Right ventricle myocardium inferior (tissue), 1 donor: ENCODE measurements around the gene C6orf62. TPM values are rescaled to one million over a fixed set of nuclear protein-coding genes. Genes with fewer than 3 reads are reported as not detected.

Experiments
- ATAC-seq: fragments of 200-7000 bp; cut with Tn5 transposase; one replicate; pipeline ENCODE4 v1.9.1; 2020; ENCODE audit warnings: mild to moderate bottlenecking, moderate library complexity
- DNase-seq: peaks from one replicate; pipeline ENCODE4 v3.0.0; 2021; ENCODE audit errors: missing footprints
- intact Hi-C: fragments of 100-400 bp; cut with DNase I; formaldehyde crosslinking; loops from one replicate; pipeline ENCODE4 v1.11.0; 2022
- total RNA-seq: library from RNA; stranded (reverse); fragmentation: NEBNext Ultra II Directional; extraction: Animal tissue kit (Norgen Biotek cat#: 25700); gene quantifications from one replicate; pipeline ENCODE4 v1.2.1, GENCODE V29; 2021
- donor health status: DM: no; HTN: yes; CAD: no; lungs with severe emphysema.

Gene C6orf62
- total RNA-seq, 1 donor from 2014 or later: 43.2 TPM

DNA sequence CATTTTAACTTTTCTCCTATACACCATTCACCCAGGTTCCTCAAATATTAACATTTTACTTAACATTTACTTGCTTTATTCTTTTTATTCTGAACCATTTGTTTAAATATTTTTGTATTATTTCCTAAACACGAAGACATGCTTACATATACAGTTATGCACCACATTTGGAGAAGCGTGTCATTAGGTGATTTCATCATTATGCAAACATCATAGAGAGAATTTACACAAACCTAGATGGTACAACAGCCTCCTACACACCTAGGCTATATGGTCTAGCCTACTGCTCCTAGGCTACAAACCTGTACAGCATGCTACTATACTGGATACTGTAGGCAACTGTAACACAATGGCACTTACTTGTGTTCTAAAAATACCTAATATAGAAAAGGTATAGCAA, 58.8 kb downstream of the C6orf62 start:
- intact Hi-C loops: no loop called here
- ATAC-seq: no peak
- DNase-seq: no peak

DNA sequence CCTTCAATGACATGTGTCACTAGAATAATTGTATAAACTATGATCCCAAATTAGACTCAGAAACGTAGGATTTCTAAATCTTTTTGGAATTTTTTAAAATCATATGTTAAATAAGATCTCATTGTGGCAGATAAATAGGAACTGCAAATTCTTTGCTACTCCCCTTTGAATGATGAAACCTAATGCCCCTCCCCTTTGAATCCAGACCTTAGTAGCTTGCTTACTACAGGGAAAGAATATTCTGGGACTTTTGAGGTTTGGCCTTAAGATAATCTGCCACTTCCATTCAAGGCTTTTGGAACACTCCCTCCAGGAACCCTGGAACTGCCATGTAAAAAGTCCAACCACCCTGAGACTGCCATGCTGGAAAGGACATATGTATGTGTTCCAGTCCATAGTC, 59.4 kb downstream of the C6orf62 start:
- no peak for ATAC-seq
- DNase-seq: no peak
- intact Hi-C loops: no loop called here

- intact Hi-C loops: no loop called here
- ATAC-seq (no peak), DNase-seq (no peak)
Observed at GRCh38 chr6:24658573-24659560, 60.1 kb downstream of the C6orf62 start.

DNA sequence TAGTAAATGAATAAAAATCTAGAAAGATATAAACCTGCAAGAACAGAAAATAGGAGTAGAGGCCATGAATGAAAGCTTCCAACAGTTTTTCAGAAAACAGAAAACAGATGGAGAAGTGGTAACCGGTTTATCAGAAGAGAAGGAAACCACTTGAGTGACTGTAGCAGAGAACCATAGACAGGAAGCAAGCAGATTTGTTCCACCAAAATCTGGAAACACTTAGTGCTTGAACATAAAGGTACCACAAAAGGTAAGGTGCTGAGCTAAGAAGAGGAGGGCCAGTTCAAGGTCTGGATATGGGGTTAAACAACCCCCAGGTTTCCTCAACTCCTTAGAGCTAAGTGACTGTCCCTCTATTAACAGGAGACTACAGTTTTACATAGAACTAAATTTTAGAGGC, 63.7 kb downstream of the C6orf62 start:
- intact Hi-C loops: no loop called here
- DNase-seq (no peak), ATAC-seq (no peak)

Other genes starting within 250 kb of the C6orf62 start
- gene GPLD1, start 229.6 kb downstream of the C6orf62 start, total RNA-seq: 1.1 TPM
- gene ALDH5A1, start 224.2 kb downstream of the C6orf62 start, total RNA-seq: 25.1 TPM
- not detected for gene KIAA0319, start 73.0 kb downstream of the C6orf62 start, total RNA-seq
- 21.7 TPM for gene TDP2, start 52.3 kb downstream of the C6orf62 start, total RNA-seq
- 75.8 TPM for gene ACOT13, start 52.1 kb downstream of the C6orf62 start, total RNA-seq
- 8.1 TPM for gene GMNN, start 55.8 kb upstream of the C6orf62 start, total RNA-seq
- not detected for gene ARMH2, start 79.8 kb upstream of the C6orf62 start, total RNA-seq
- 2.6 TPM for gene RIPOR2, start 216.8 kb upstream of the C6orf62 start, total RNA-seq